GM18507 (cell line): ENCODE measurements around the gene POP5.
A peak's percentile ranks its signal among the peaks of the same experiment; 100 is the strongest.
"Not testable (repeated sequence)": the region's sequence is repeated elsewhere in the genome, so short reads cannot be mapped to it uniquely, and the experiment has no call there.

ENCODE experiments used
- DNase-seq: peaks from one replicate; pipeline ENCODE4 v3.0.0; 2011; ENCODE audit warnings: low read depth; ENCODE audit not compliant: insufficient read length; ENCODE audit errors: extremely low spot score
- FAIRE-seq: peaks from 2 replicates; lab custom pipeline; 2011; peaks lifted over from hg19 to GRCh38; lab: Jason Lieb, UNC

Gene POP5

GRCh38 chr12:120542166-120542565 lies 39.0 kb downstream of the POP5 start:
- FAIRE-seq (no peak), DNase-seq (no peak)

DNA sequence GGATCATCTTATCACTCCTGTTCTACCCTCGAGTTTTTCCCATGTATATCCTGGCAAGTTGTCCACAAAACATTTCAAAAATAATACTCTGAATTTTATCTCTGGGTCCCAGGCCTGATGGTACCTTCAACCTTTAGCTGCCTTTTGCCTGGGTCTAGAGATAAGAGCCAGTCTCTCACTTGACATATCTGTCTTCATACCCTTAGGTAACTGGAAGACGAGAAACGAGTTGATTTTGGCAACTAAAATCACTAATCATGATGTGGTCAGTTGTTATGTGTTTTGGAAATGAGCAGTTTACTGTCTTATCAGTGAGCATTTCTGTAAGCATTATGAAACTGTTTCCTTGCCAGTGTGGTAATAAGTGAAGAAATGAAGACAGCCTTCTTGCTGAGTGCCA lies 40.8 kb downstream of the POP5 start:
- no peak for DNase-seq
- no peak for FAIRE-seq

- DNase-seq (no peak), FAIRE-seq (no peak)
Measured at GRCh38 chr12:120539303-120539702, 41.9 kb downstream of the POP5 start.

GRCh38 chr12:120538281-120539156 lies 42.7 kb downstream of the POP5 start:
- FAIRE-seq, result no peak

GRCh38 chr12:120537856-120538220 lies 43.4 kb downstream of the POP5 start:
- FAIRE-seq, result no peak
- DNase-seq, result no peak

More at GRCh38 chr12:120538281-120539156, 42.7 kb downstream of the POP5 start:
- DNase-seq, result no peak

DNA sequence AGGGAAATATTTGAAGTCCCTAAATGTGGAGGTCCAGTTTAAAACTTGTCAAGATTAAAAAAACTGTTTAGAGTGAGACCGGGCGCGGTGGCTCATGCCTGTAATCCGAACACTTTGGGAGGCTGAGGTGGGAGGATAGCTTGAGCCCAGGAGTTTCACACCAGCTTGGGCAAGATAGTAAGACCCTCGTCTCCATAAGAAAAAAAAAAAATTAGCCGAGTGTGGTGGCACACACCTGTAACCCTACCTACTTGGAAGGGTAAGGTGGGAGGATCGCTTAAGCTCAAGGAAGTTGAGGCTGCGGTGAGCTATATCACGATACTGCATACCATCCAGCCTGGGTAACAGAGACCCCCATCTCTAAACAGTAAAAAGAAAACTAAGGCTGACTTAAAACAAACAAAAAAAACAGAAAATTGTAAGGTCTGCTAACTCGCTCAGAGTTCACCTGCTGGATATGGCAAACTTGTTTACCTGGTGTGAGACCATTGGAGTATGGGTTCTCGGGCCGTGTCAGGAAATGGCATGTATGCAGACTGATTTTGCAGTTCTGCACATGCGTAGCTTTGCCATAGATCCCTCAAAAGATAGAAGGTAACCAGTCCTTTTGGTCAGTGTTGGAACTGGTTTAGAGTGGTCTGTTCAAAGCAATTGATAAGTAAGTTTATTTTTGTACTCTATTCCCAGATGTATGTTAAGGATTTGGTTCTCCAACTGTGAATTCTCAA lies 45.0 kb downstream of the POP5 start:
- peak; percentile 60 for FAIRE-seq
- DNase-seq, result no peak

- DNase-seq (no peak), FAIRE-seq (peak; percentile 21)
Measured at GRCh38 chr12:120534703-120535655, 46.2 kb downstream of the POP5 start.

- FAIRE-seq (peak; percentile 89), DNase-seq (peak; percentile 81)
Measured at GRCh38 chr12:120534203-120534702, 46.9 kb downstream of the POP5 start, which contains the start of gene RNF10. TSS of gene RNF10 (plus strand) at chr12:120534356. CDS start at chr12:120534812, 456 bp downstream.

DNA sequence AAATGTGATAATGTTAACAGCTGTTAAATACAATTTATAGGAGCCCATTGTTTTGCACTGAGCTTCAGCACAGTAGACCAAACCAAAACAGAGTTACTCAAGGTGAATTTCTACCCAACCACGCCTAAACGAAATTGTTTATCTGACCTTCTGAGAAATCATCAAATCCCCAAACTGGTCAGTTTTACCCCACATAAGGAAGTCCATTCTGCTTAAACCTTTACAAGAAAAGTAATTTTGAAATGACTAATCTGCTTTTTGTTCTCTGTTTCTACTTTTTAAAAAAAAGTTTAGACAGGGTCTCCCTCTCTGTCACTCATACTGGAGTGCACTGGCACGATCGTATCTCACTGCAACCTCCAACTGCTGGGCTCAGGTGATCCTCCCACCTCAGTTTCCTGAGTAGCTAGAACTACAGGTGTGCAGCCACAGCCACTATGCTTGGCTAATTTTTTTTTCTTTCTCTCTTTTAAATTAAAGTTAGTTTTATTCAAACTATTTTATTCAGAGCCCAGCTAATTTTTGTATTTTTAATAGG lies 48.4 kb downstream of the POP5 start:
- no peak for DNase-seq
- FAIRE-seq, result no peak

DNA sequence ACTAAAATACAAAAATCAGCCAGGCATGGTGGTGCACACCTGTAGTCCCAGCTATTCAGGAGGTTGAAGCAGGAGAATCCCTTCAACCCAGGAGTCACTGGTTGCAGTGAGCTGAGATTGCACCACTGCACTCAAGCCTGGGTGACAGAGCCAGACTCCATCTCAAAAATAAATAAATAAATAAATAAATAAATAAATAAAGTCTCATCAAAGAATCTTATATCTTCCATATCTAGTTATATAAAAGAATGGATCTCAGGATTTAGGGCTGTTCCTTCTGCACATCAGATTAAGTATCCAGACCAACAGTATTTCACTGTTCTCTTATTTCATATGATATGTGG lies 50.8 kb downstream of the POP5 start:
- DNase-seq, result not testable (repeated sequence)

DNA sequence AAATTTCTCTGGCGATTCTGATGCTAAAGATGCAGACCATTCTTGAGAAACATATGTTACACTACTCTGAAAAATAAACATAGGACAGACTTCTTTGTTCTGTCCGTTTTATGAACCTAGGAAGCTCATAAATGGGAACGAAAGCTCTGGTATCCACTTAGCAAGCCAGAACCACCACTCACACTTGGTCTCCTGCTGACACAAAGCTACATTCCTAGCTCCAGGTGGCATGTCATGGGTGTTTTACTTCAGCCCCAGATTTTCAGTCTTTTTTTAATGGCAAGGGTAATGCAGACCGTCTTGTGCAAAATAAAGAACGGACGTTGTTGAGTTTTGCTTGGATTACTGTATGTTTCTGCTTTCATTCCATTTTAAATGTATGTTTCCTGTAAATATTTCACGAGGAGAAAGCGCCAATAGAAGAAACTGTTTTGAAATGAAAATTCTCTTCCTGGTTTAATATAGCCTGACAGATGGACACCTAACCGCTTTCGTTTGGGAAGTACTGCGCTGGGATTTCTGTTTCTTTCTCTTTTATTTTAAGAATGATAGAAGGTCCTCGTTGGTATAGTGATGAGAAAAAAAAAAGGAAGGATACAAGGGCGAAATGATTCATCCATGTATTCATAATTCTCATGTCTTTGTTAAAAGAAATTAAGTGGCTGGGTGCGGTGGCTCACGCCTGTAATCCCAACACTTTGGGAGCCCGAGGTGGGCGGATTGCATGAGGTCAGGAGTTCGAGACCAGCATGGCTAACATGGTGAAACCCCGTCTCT lies 51.4 kb downstream of the POP5 start:
- DNase-seq, result no peak
- FAIRE-seq, result no peak

More for the DNA sequence above, 50.8 kb downstream of the POP5 start:
- FAIRE-seq, result not testable (repeated sequence)

- peak; percentile 71 for FAIRE-seq
Measured at GRCh38 chr12:120528861-120529525, 52.2 kb downstream of the POP5 start, which contains the start of gene COQ5. TSS of gene COQ5 (minus strand) at chr12:120529158. CDS start at chr12:120529141, 17 bp downstream.

More at GRCh38 chr12:120528861-120529525, 52.2 kb downstream of the POP5 start, which contains the start of gene COQ5:
- DNase-seq, result peak; percentile 61
